HG03575 (cell line): Measurements from ENCODE around the gene EXD3.
"Not testable (repeated sequence)": the region's sequence is repeated elsewhere in the genome, so short reads cannot be mapped to it uniquely, and the experiment has no call there.

Experiments used
- ATAC-seq: cut with Tn5 transposase; IDR thresholded peaks from one replicate; pipeline ENCODE4 v1.9.1; 2021; ENCODE audit not compliant: unreplicated experiment, insufficient number of reproducible peaks, low FRiP score; ENCODE audit errors: extremely low read depth

EXD3 gene

DNA sequence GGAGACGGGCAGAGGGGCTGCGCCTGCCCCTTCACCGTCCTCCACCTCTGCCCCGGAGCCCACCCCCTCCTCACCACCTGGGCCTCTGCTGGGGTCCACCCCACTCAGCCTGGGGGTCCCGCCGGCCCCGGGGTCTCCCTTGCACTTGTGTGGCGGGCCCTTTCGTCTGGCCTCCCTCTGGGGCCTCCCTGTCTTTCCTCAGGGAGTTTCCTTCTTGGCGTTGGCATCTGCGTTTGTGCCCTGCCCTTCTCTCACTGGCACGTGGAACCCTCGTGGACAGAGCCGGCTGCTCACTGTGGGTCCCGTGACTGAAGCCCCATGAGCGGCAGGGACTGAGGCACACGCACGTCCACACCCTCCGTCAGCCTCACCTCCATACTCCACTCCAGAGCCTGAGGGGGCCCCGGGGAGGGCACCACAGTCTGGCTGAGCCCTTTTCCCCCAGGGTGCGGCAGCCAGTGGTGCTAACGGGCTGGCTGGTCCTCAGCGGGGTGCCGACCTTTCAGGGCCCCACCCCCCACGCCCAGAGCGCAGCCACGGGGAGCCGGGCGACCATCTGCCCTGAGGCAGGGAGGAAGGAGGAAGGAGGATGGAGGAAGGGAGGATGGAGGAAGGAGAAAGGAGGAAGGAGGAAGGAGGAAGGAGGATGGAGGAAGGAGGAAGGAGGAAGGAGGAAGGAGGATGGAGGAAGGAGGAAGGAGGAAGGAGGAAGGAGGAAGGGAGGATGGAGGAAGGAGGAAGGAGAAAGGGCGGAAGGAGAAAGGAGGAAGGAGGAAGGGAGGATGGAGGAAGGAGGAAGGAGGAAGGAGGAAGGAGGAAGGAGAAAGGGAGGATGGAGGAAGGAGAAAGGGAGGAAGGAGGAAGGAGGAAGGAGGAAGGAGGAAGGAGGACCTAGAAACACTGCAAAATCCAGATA, 67.9 kb downstream of the EXD3 start:
- ATAC-seq, result no peak

GRCh38 chr9:137354153-137354844, 68.7 kb downstream of the EXD3 start:
- no peak for ATAC-seq

GRCh38 chr9:137353223-137354152, 69.5 kb downstream of the EXD3 start:
- ATAC-seq, result no peak

DNA sequence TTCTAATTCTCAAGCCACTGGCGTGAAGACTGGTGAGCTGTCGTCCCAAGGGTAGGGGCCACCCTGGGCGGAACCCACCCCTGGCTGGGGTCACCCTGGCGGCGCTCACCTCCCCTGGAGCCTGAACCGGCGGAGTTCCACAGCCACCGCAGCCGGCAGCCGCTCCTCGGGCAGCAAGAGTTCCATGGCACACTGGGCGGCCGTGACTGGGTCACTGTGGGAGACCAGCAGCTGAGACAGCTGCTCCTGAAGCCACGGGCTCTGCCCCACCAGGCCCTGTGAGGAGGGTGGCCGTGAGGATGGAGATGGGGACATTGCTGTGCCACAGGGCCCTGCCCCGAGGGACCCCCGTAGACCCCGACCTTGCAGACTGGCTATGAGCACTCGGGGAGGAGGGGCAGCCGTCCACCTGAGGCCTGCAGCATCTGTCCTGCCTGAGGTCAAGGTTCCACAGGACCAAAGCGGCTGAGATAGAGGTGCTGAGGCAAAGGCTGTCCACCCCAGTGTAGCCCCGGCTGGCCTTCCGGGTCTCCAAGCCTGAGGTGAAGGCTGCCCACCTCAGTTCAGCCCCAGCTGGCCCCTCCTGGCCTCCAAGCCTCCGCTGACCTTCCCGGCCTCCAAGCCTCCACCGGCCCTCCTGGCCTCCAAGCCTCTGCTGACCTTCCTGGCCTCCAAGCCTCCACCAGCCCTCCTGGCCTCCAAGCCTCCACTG, 70.3 kb downstream of the EXD3 start:
- no peak for ATAC-seq

- ATAC-seq, result no peak
These were observed 71.0 kb downstream of the EXD3 start for GRCh38 chr9:137351781-137352501.

- ATAC-seq, result no peak
These were observed 72.0 kb downstream of the EXD3 start for GRCh38 chr9:137350696-137351584.

DNA sequence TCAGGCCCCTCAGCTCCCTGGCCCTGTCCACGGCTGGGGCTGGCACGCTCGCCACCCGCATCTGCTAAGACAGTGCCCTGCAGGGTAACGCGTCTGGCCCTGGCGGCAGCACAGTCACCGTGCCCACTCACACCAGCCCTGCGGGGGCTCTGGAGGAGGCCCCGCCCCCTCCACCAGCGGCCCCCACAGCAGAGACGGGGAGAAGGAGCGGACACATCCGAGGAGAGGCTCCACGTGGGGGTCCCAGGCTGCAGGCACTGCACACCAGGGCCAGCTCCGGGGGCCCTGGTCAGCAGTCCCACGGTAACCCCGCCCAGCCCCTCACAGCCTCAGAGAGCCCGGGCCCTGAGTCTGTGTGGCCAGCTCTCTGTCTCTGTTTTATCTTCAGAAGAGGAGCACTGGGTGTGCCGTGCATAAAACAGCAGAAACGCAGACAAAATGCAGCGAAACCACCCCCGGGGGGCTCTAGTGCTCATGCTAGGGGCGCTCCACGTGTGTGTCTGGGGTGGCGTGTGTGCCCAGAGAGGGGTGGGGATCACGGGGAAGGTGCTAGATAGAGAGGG, 73.4 kb downstream of the EXD3 start:
- no peak for ATAC-seq

DNA sequence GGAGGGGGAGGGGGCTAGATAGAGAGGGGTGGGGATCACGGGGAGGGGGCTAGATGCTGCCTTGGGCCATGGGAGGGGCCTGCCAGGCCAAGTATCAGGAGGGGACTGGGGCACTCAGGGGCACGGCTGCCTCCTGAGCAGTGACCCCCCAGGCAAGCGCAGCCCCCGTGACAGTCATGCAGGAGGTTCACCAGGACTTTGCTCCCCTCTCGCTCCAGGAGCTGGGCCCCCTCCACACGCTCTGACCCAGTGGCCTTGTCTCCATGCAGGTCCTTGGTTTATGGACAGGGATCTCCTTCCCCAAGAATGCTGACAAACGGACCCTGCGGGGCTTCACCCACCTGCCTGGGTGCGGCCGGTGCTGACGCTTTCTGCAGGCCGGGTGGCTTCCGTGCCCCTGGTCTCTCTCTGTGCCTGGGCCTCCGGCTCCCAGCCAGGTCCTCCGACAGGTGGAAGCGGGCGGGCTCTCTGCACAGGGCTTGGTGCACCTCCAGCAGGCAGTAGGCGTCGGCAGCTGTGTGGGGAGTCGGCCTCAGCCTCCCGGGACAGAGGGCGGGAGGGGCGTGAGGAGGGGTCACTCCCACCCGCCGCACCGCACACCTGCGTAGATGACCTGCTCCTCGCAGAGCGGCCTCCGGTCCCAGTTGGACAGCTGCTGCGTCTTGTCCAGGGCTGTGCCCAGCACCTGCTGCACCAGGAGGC, 74.0 kb downstream of the EXD3 start:
- no peak for ATAC-seq

- no peak for ATAC-seq
These were observed 75.0 kb downstream of the EXD3 start for GRCh38 chr9:137347928-137348327.

DNA sequence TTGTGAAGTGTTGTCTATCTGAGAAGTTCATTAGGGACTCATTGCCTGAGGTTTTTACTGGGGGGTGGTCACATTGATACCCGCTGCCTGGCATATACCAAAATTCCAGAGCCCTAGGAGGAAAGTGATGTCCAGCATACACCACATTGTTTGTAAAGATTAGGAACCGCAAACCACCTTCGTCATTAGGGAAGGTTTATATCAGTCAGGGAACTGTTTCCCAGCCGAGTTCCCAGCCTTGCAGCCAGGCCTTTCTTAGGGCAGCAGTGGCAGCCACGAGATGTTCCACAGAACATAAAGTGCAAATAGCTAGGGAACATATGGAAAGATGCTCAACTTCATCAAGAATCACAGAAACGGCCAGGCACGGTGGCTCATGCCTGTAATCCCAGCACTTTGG, 80.5 kb downstream of the EXD3 start:
- no peak for ATAC-seq

- no peak for ATAC-seq
These were observed 81.7 kb downstream of the EXD3 start for GRCh38 chr9:137341227-137341626.

- ATAC-seq, result not testable (repeated sequence)
These were observed 83.0 kb downstream of the EXD3 start for GRCh38 chr9:137339908-137340462.

DNA sequence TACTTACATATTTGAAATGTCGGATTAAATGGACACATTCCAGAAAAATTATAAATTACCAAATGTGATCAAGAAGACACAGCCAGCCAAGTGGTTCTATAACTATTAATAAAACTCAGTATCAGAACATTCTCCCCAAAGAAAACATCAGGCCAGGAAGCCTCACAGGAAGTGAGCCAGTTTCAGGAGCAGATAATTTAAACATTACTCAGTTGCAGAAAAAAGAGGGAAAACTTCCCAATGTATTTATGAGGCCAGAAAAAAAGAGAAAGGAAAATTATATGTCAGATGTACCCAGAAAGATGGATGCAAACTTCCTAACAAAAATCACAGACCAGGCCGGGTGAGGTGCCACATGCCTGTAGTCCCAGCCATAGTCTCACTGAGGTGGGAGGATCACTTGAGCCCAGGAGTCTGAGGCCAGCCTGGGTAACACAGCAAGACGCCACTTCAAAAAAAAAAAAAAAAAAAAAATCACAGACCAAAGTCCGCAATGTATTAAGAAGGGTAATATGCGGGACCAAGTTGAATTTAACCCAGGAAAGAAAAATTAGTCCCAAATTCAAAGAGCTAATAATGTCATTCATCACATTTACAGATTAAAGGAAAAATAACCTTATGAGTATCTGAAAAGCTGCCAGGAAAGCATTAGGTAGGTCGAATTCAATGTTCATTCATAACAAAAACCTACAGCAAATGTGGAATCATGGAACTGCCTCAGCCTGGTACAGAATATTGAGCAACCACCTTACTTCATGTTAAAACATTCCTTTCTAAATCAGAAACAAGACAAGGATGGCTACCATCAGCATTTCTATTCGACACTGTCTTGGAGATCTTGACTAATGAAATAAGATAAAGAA, 83.7 kb downstream of the EXD3 start:
- ATAC-seq, result no peak

- no peak for ATAC-seq
These were observed 86.2 kb downstream of the EXD3 start for GRCh38 chr9:137336735-137337134.

DNA sequence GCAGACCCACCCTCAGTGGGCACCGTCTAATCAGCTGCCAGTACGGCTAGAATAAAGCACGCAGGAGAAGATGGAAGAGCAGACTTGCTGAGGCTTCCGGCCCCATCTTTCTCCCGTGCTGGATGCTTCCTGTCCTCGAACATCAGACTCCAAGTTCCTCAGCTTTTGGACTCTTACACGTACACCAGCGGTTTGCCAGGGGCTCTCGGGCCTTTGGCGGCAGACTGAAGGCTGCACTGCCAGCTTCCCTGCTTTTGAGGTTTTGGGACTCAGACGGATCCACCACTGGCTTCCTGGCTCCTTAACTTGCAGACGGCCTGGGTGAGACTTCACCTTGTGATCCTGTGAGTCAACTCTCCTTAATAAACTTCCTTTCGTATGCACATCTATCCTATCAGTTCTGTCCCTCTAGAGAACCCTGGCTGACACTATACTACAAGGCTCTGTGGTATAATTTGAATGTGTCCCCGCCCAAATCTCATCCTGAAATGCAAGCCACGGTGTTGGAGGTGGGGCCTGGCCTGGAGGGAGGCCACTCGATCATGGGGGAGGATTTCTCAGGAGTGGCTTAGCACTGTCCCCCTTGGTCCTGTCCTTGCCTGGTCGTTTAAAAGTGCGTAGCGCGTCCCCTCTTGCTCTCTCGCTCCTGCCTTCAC, 89.8 kb downstream of the EXD3 start:
- ATAC-seq, result no peak
